HEK293T (cell line): ENCODE data around the gene GRID2.

ENCODE experiments used
- CTCF ChIA-PET: fragments of 350-600 bp; formaldehyde crosslinking; extraction: SDS; loops from one replicate; lab custom pipeline; 2021; ENCODE audit warnings: antibody characterized with exemption, inconsistent platforms; lab: Yijun Ruan, JAX
- POLR2A ChIA-PET: fragments of 350-600 bp; formaldehyde crosslinking; extraction: SDS; loops from one replicate; lab custom pipeline; 2020; ENCODE audit warnings: antibody characterized with exemption, inconsistent platforms; lab: Yijun Ruan, JAX
- DNase-seq: peaks from one replicate; pipeline ENCODE4 v3.0.0; 2012; ENCODE audit warnings: mixed read lengths; ENCODE audit errors: extremely low spot score
- ARNT ChIP-seq: fragments of 450-650 bp; IDR thresholded peaks from 2 replicates; pipeline ENCODE4 v1.6.1; 2017; ENCODE audit warnings: mild to moderate bottlenecking
- BHLHE40 ChIP-seq: fragments of 450-650 bp; IDR thresholded peaks from 2 replicates; pipeline ENCODE4 v1.6.1; 2016; ENCODE audit warnings: mild to moderate bottlenecking, moderate library complexity, borderline replicate concordance
- CTBP1 ChIP-seq: fragments of 450-650 bp; IDR thresholded peaks from 2 replicates; pipeline ENCODE4 v1.6.1; 2016; ENCODE audit warnings: borderline replicate concordance
- ELF4 ChIP-seq: fragments of 450-650 bp; IDR thresholded peaks from 2 replicates; pipeline ENCODE4 v1.6.1; 2017; ENCODE audit warnings: antibody characterized with exemption
- FOXA1 ChIP-seq: fragments of 450-650 bp; IDR thresholded peaks from 2 replicates; pipeline ENCODE4 v1.6.1; 2016; ENCODE audit warnings: mild to moderate bottlenecking
- FOXK2 ChIP-seq: fragments of 450-650 bp; IDR thresholded peaks from 2 replicates; pipeline ENCODE4 v1.6.1; 2016; ENCODE audit warnings: mild to moderate bottlenecking
- FOXM1 ChIP-seq: fragments of 450-650 bp; IDR thresholded peaks from 2 replicates; pipeline ENCODE4 v1.6.1; 2017; ENCODE audit warnings: mild to moderate bottlenecking, borderline replicate concordance
- HDGF ChIP-seq: fragments of 450-650 bp; IDR thresholded peaks from 2 replicates; pipeline ENCODE4 v1.6.1; 2017; ENCODE audit warnings: antibody characterized with exemption, borderline replicate concordance
- L3MBTL2 ChIP-seq: fragments of 450-650 bp; conservative IDR thresholded peaks from 2 replicates; pipeline ENCODE4 v1.6.1; 2016; ENCODE audit warnings: mild to moderate bottlenecking
- LEF1 ChIP-seq: fragments of 450-650 bp; IDR thresholded peaks from 2 replicates; pipeline ENCODE4 v1.6.1; 2017; ENCODE audit warnings: mild to moderate bottlenecking, borderline replicate concordance
- NFRKB ChIP-seq: fragments of 450-650 bp; IDR thresholded peaks from 2 replicates; pipeline ENCODE4 v1.6.1; 2016; ENCODE audit warnings: mild to moderate bottlenecking, moderate library complexity
- PKNOX1 ChIP-seq: fragments of 450-650 bp; IDR thresholded peaks from 2 replicates; pipeline ENCODE4 v1.6.1; 2016
- SP1 ChIP-seq: fragments of 450-650 bp; IDR thresholded peaks from 2 replicates; pipeline ENCODE4 v1.6.1; 2017
- SUZ12 ChIP-seq: fragments of 450-650 bp; IDR thresholded peaks from 2 replicates; pipeline ENCODE4 v1.6.1; 2016; ENCODE audit warnings: mild to moderate bottlenecking
- TARDBP ChIP-seq: fragments of 450-650 bp; IDR thresholded peaks from 2 replicates; pipeline ENCODE4 v1.6.1; 2016
- ZNF384 ChIP-seq: fragments of 450-650 bp; IDR thresholded peaks from 2 replicates; pipeline ENCODE4 v1.6.1; 2016

GRID2 gene

GRCh38 chr4:93414041-93414550 is 1110.3 kb downstream of the GRID2 start:
- CTCF ChIA-PET: no interaction called here
- no peak for DNase-seq
- no peak for TF ChIP-seq FOXA1
- TF ChIP-seq HDGF: no peak
- no peak for TF ChIP-seq BHLHE40
- no peak for TF ChIP-seq FOXM1
- TF ChIP-seq ZNF384: no peak
- no peak for TF ChIP-seq SP1
- TF ChIP-seq FOXK2: no peak
- TF ChIP-seq LEF1: no peak
- no peak for TF ChIP-seq CTBP1
- no peak for TF ChIP-seq ARNT
- no peak for TF ChIP-seq ELF4
- POLR2A ChIA-PET: no interaction called here

- ChIA-PET POLR2A (no interaction called here), CTCF (no interaction called here)
- no peak for DNase-seq
- TF ChIP-seq CTBP1 (no peak), TARDBP (no peak), FOXK2 (no peak), FOXM1 (no peak), SUZ12 (no peak), BHLHE40 (no peak), HDGF (no peak), PKNOX1 (no peak), L3MBTL2 (no peak), FOXA1 (no peak), NFRKB (no peak), ELF4 (no peak), SP1 (no peak), ARNT (no peak), ZNF384 (no peak), LEF1 (no peak)
Measured at GRCh38 chr4:93416344-93417128, 1112.8 kb downstream of the GRID2 start.

- CTCF ChIA-PET: no interaction called here
- no peak for DNase-seq
- POLR2A ChIA-PET: no interaction called here
- no peak for TF ChIP-seq ZNF384
- TF ChIP-seq NFRKB: no peak
- no peak for TF ChIP-seq PKNOX1
- TF ChIP-seq FOXA1: no peak
- no peak for TF ChIP-seq BHLHE40
- no peak for TF ChIP-seq FOXM1
- TF ChIP-seq ELF4: no peak
- TF ChIP-seq CTBP1: no peak
- no peak for TF ChIP-seq LEF1
- no peak for TF ChIP-seq ARNT
- TF ChIP-seq SP1: no peak
- no peak for TF ChIP-seq L3MBTL2
- TF ChIP-seq SUZ12: no peak
- no peak for TF ChIP-seq TARDBP
- TF ChIP-seq FOXK2: no peak
- no peak for TF ChIP-seq HDGF
Measured at GRCh38 chr4:93431371-93431770, 1127.6 kb downstream of the GRID2 start.

- POLR2A ChIA-PET: no interaction called here
- DNase-seq: no peak
- CTCF ChIA-PET: no interaction called here
- TF ChIP-seq PKNOX1 (no peak), LEF1 (no peak), CTBP1 (no peak), SP1 (no peak), FOXK2 (no peak), HDGF (no peak), L3MBTL2 (no peak)
Measured at GRCh38 chr4:93433840-93434239, 1130.1 kb downstream of the GRID2 start.

GRCh38 chr4:93436000-93436626 is 1132.3 kb downstream of the GRID2 start:
- POLR2A ChIA-PET: no interaction called here
- CTCF ChIA-PET: no interaction called here
- TF ChIP-seq SP1: no peak
- no peak for DNase-seq

GRCh38 chr4:93437991-93438390 is 1134.2 kb downstream of the GRID2 start:
- ChIA-PET POLR2A (no interaction called here), CTCF (no interaction called here)
- no peak for TF ChIP-seq BHLHE40
- no peak for TF ChIP-seq NFRKB
- TF ChIP-seq FOXK2: no peak
- TF ChIP-seq PKNOX1: no peak
- TF ChIP-seq ARNT: no peak
- no peak for TF ChIP-seq SUZ12
- TF ChIP-seq HDGF: no peak
- TF ChIP-seq SP1: no peak
- no peak for TF ChIP-seq TARDBP
- no peak for TF ChIP-seq FOXA1
- no peak for DNase-seq
